K562 (cell line): ENCODE results near the gene CYSTM1. TPM values are rescaled to one million over a fixed set of nuclear protein-coding genes. Genes with fewer than 3 reads are reported as not detected.
A peak's percentile ranks its signal among the peaks of the same experiment; 100 is the strongest.

Experiments used
- ATAC-seq: fragments of 200-7000 bp; cut with Tn5 transposase; 3 replicates; pipeline ENCODE4 v1.9.1; 2020; ENCODE audit warnings: moderate library complexity
- BruUV-seq: library from RNA; stranded (reverse); fragments of 400-500 nt; replicated peaks from 2 replicates; lab custom pipeline; 2021; lab: Mats Ljungman, UMichigan
- CTCF ChIA-PET: fragments of 300-600 bp; formaldehyde crosslinking; extraction: SDS; loops from one replicate; lab custom pipeline; 2021; ENCODE audit warnings: low intra/inter-chr PET ratio; lab: Yijun Ruan, JAX
- POLR2A ChIA-PET: fragments of 300-600, 350-650 bp; sonication (Branson Sonifier 250); formaldehyde crosslinking; extraction: SDS; loops from one replicate; lab custom pipeline; 2021; ENCODE audit warnings: antibody characterized with exemption, inconsistent platforms; lab: Yijun Ruan, JAX
- DNase-seq, 4 experiments: peaks; one replicate each; pipeline versions ENCODE4 v3.0.0 to v3.0.0-alpha.2; 2011 to 2018; ENCODE audit warnings: low spot score in 3 of 4, mixed read lengths in 3 of 4; ENCODE audit errors: extremely low read depth in 1 of 4
- FAIRE-seq: peaks from 2 replicates; lab custom pipeline; 2011; peaks lifted over from hg19 to GRCh38; lab: Jason Lieb, UNC
- H2AFZ ChIP-seq: 2 replicates; pipeline ENCODE4 v1.6.0; 2011; ENCODE audit warnings: low read depth, low read length, control low read depth, inconsistent platforms
- H3K27ac ChIP-seq: fragments of 200-600 bp; 3 replicates; pipeline ENCODE4 v1.8.0; 2011; ENCODE audit warnings: low read depth, mild to moderate bottlenecking, control low read depth, inconsistent platforms, low read length, moderate library complexity, mixed read lengths; ENCODE audit errors: extremely low read depth
- H3K27me3 ChIP-seq, 2 experiments: fragments of 300-600 bp in 1 of 2; 2 replicates in 1 of 2; 3 replicates in 1 of 2; pipeline versions ENCODE4 v1.6.0 to v1.8.0; 2011; ENCODE audit warnings: inconsistent platforms in 2 of 2, low read length in 2 of 2, mild to moderate bottlenecking in 1 of 2, mixed read lengths in 1 of 2, moderate library complexity in 1 of 2; ENCODE audit not compliant: control insufficient read depth in 2 of 2, insufficient read depth in 2 of 2
- H3K36me3 ChIP-seq: fragments of 300-600 bp; 3 replicates; pipeline ENCODE4 v1.8.0; 2011; ENCODE audit warnings: mild to moderate bottlenecking, low read length, inconsistent platforms; ENCODE audit not compliant: control insufficient read depth, insufficient read depth
- H3K4me1 ChIP-seq, 2 experiments: fragments of 200-600 bp in 1 of 2; replicated peaks in 1 of 2; 2 replicates in 1 of 2; 3 replicates in 1 of 2; pipeline versions ENCODE4 v1.5.1 to v1.8.0; 2011; ENCODE audit warnings: inconsistent platforms in 2 of 2, low read length in 2 of 2, mild to moderate bottlenecking in 1 of 2, mixed read lengths in 1 of 2, moderate library complexity in 1 of 2; ENCODE audit not compliant: control insufficient read depth in 2 of 2, insufficient read depth in 2 of 2
- H3K4me2 ChIP-seq: 2 replicates; pipeline ENCODE4 v1.6.1; 2011; ENCODE audit warnings: low read length, control low read depth, inconsistent platforms, mixed read lengths; ENCODE audit not compliant: insufficient read depth
- H3K4me3 ChIP-seq: fragments of 200-600 bp; sonication (generic), shearing (Covaris generic); 2 replicates; pipeline ENCODE4 v1.5.1; 2016; ENCODE audit warnings: control low read depth, inconsistent platforms
- H3K79me2 ChIP-seq: fragments of 200-600 bp; 3 replicates; pipeline ENCODE4 v1.8.0; 2011; ENCODE audit warnings: low read length, inconsistent platforms; ENCODE audit not compliant: control insufficient read depth, insufficient read depth
- H3K9ac ChIP-seq, 2 experiments: 2 replicates each; pipeline versions ENCODE4 v1.6.0 to v1.6.1; 2011; ENCODE audit warnings: low read depth in 2 of 2, low read length in 2 of 2, control low read depth in 1 of 2, inconsistent platforms in 1 of 2, mild to moderate bottlenecking in 1 of 2, mixed read lengths in 1 of 2; ENCODE audit not compliant: insufficient read depth in 1 of 2
- H3K9me1 ChIP-seq: one replicate; pipeline ENCODE4 v1.6.0; 2011; ENCODE audit warnings: inconsistent platforms, mild to moderate bottlenecking, low read length, moderate library complexity; ENCODE audit not compliant: control insufficient read depth, insufficient read depth
- H3K9me3 ChIP-seq: replicated peaks from 2 replicates; pipeline ENCODE4 v1.5.1; 2011; ENCODE audit warnings: low read depth, low read length, inconsistent platforms; ENCODE audit not compliant: control insufficient read depth, insufficient read depth
- H4K20me1 ChIP-seq: replicated peaks from 2 replicates; pipeline ENCODE4 v1.6.1; 2011; ENCODE audit warnings: low read length, inconsistent platforms, mixed read lengths; ENCODE audit not compliant: control insufficient read depth, insufficient read depth
- ELF1 ChIP-seq: fragments of 200-800 bp; sonication (Bioruptor generic); IDR thresholded peaks from 2 replicates; pipeline ENCODE4 v1.6.1; 2016; ENCODE audit warnings: missing genetic modification characterization, missing compliant biosample characterization
- NR2C1 ChIP-seq, 2 experiments: fragments of 450-650 bp; IDR thresholded peaks; 2 replicates each; pipeline ENCODE4 v1.6.1; 2017; ENCODE audit warnings: mild to moderate bottlenecking in 2 of 2, antibody characterized with exemption in 1 of 2, inconsistent platforms in 1 of 2, missing compliant biosample characterization in 1 of 2, missing genetic modification characterization in 1 of 2
- POLR2A ChIP-seq: fragments of 450-650 bp; conservative IDR thresholded peaks from 2 replicates; pipeline ENCODE4 v1.6.1; 2016
- SOX6 ChIP-seq: fragments of 450-650 bp; IDR thresholded peaks from 2 replicates; pipeline ENCODE4 v1.6.1; 2014; ENCODE audit warnings: mild to moderate bottlenecking
- ZNF436 ChIP-seq: fragments of 250-450, 450-650 bp; sonication (Bioruptor Pico); formaldehyde crosslinking; IDR thresholded peaks from 2 replicates; pipeline ENCODE4 v1.7.0; 2020; ENCODE audit warnings: mild to moderate bottlenecking
- ZNF707 ChIP-seq: fragments of 250-450 bp; sonication (Bioruptor Pico); conservative IDR thresholded peaks from 2 replicates; pipeline ENCODE4 v1.8.0; 2022; ENCODE audit warnings: inconsistent platforms, mild to moderate bottlenecking, moderate library complexity
- ZZZ3 ChIP-seq: fragments of 450-650 bp; IDR thresholded peaks from 2 replicates; pipeline ENCODE4 v1.6.1; 2016; ENCODE audit warnings: antibody characterized with exemption, mild to moderate bottlenecking, moderate library complexity
- WGBS: fragments of 100-300 bp; shearing (Covaris generic); methylation state at CpG from one replicate; pipeline ENCODE4 v1.1.6; 2016; ENCODE audit warnings: low coverage, mixed read lengths; ENCODE audit not compliant: insufficient coverage; ENCODE audit errors: missing lambda C conversion rate; 5-methylcytosine and 5-hydroxymethylcytosine counted together
- in situ Hi-C: fragments of 300-500 bp; cut with MboI; formaldehyde crosslinking; loops from 4 replicates; pipeline ENCODE4 v1.15.0; 2018; ENCODE audit warnings: inconsistent platforms, mixed read lengths
- intact Hi-C: fragments of 100-400 bp; cut with micrococcal nuclease; formaldehyde crosslinking; loops from 2 replicates; pipeline ENCODE4 v1.14.2; 2022
- polyA plus RNA-seq, 8 experiments: library from polyadenylated mRNA; depleted of rRNA in 4 of 8; stranded (reverse) in 5 of 8; unstranded in 3 of 8; fragments of >200 nt; fragmentation: Nextera tagmentation in 2 of 8; fragmentation: Illumina TruSeq in 1 of 8; extraction: Ambion mirVana in 2 of 8; extraction: Trizol in 1 of 8; gene quantifications; 2 replicates each; pipeline versions ENCODE4 v1.2.1 to v1.2.3, GENCODE V29; 2011 to 2014; ENCODE audit warnings: inconsistent platforms in 1 of 8, missing spikeins in 1 of 8
- total RNA-seq, 7 experiments: library from RNA; depleted of rRNA in 6 of 7; stranded (reverse); fragments of >200 nt in 6 of 7; fragmentation: Illumina TruSeq in 2 of 7; extraction: Trizol in 2 of 7; gene quantifications; 2 replicates each; pipeline versions ENCODE4 v1.2.1 to v1.2.3, GENCODE V29; 2011 to 2021; ENCODE audit warnings: low replicate concordance in 1 of 7
- TF ChIP-seq, protein P1 (sequence below): fragments of 250-450 bp; sonication (Bioruptor Pico); IDR thresholded peaks from 2 replicates; pipeline ENCODE4 v1.9.0; 2021; ENCODE audit warnings: mild to moderate bottlenecking, inconsistent platforms
- TF ChIP-seq, protein P2 (sequence below): fragments of 150-350 bp; IDR thresholded peaks from 2 replicates; pipeline ENCODE4 v1.6.1; 2014; ENCODE audit warnings: low read depth, mild to moderate bottlenecking, low read length, borderline replicate concordance
- TF ChIP-seq, protein P3 (sequence below): fragments of 250-450 bp; sonication (Bioruptor Pico); IDR thresholded peaks from 2 replicates; pipeline ENCODE4 v1.5.0; 2021; ENCODE audit warnings: mild to moderate bottlenecking, borderline replicate concordance
- TF ChIP-seq, protein P4 (sequence below): fragments of 250-450 bp; sonication (Bioruptor Pico); IDR thresholded peaks from 2 replicates; pipeline ENCODE4 v1.8.0; 2022; ENCODE audit warnings: moderate library complexity, mild to moderate bottlenecking, inconsistent platforms
- TF ChIP-seq, protein P5 (sequence below): fragments of 250-450 bp; sonication (Bioruptor Pico); IDR thresholded peaks from 2 replicates; pipeline ENCODE4 v1.5.0; 2021

The CYSTM1 gene
- total and polyA plus RNA-seq, 9 of the 15 experiments (the other 6 are each of a cell fraction or from before 2014, with no cell fraction given) = 76.1 to 422 (median 108) TPM

DNA sequence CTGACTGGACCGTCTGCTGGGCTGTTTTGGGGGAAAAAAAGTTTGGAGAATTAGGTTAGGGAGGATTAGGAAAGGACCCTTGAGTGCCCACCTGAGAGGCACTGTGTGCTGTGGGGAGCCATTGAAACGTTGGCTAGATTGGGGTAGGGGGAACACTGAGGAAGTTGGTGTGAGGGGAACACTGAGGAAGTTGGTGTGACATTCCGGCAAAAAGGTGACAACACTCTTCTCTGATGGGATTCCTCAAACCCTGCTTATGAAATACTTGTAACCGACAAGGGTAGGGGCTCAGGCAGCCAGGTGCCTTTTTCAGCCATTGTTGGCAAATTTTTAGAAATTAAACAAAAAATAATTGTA is 1.0 kb downstream of the CYSTM1 start:
- Histone ChIP-seq H3K4me3 (peak overlapping the region; percentile 78), H3K79me2 (peaks cover 60% of the 10 kb centered on the region), H3K27ac (peak overlapping the region; percentile 88), H3K9me3 (no peaks in the 10 kb centered on the region), H3K27me3 (no peaks in the 10 kb centered on the region), H3K36me3 (0 out of 3 replicates have a peak, but pooled peaks cover 4% of the 10 kb centered on the region), H2AFZ (peak overlapping the region; percentile 99), H3K9ac (peak overlapping the region; percentile 74 to 95), H3K4me2 (peak overlapping the region; percentile 95), H3K9me1 (no peaks in the 10 kb centered on the region), H3K4me1 (peaks cover 36 to 37% of the 10 kb centered on the region in 2 experiments), H4K20me1 (no peaks in the 10 kb centered on the region)
- FAIRE-seq (peak; percentile 44), ATAC-seq (peak; percentile 0; the same call in 2 of the 3 replicates), DNase-seq (no peak)
- WGBS = 4% methylated on average over 4 of the region's 4 CpGs
- intact Hi-C loops (loop anchor here (1.0 to 10.0 kb wide), 2 partner anchors 43 to 379 kb away; partner anchors contain the start of gene SRA1), in situ Hi-C loops (no loop called here)
- ChIA-PET POLR2A (interaction anchor here (0.6 to 3.4 kb wide), 4 partner anchors 10 to 54 kb away, joined by 3 to 18 read pairs (median 10); no protein-coding TSS in a partner anchor), CTCF (no interaction called here)
- BruUV-seq = no TSS peak
- TF ChIP-seq NR2C1 (IDR thresholded peaks at IDR 0.05) (no peak), NR2C1 (tag; IDR thresholded peaks at IDR 0.05) (no peak), ELF1 (tag) (no peak), SOX6 (no peak), ZNF707 (no peak), ZNF436 (CRISPR knock-in tag) (no peak), ZZZ3 (no peak), POLR2A (peak; percentile 2)
- TF ChIP-seq, protein P1, sequence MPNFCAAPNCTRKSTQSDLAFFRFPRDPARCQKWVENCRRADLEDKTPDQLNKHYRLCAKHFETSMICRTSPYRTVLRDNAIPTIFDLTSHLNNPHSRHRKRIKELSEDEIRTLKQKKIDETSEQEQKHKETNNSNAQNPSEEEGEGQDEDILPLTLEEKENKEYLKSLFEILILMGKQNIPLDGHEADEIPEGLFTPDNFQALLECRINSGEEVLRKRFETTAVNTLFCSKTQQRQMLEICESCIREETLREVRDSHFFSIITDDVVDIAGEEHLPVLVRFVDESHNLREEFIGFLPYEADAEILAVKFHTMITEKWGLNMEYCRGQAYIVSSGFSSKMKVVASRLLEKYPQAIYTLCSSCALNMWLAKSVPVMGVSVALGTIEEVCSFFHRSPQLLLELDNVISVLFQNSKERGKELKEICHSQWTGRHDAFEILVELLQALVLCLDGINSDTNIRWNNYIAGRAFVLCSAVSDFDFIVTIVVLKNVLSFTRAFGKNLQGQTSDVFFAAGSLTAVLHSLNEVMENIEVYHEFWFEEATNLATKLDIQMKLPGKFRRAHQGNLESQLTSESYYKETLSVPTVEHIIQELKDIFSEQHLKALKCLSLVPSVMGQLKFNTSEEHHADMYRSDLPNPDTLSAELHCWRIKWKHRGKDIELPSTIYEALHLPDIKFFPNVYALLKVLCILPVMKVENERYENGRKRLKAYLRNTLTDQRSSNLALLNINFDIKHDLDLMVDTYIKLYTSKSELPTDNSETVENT = no peak
- TF ChIP-seq, protein P2, sequence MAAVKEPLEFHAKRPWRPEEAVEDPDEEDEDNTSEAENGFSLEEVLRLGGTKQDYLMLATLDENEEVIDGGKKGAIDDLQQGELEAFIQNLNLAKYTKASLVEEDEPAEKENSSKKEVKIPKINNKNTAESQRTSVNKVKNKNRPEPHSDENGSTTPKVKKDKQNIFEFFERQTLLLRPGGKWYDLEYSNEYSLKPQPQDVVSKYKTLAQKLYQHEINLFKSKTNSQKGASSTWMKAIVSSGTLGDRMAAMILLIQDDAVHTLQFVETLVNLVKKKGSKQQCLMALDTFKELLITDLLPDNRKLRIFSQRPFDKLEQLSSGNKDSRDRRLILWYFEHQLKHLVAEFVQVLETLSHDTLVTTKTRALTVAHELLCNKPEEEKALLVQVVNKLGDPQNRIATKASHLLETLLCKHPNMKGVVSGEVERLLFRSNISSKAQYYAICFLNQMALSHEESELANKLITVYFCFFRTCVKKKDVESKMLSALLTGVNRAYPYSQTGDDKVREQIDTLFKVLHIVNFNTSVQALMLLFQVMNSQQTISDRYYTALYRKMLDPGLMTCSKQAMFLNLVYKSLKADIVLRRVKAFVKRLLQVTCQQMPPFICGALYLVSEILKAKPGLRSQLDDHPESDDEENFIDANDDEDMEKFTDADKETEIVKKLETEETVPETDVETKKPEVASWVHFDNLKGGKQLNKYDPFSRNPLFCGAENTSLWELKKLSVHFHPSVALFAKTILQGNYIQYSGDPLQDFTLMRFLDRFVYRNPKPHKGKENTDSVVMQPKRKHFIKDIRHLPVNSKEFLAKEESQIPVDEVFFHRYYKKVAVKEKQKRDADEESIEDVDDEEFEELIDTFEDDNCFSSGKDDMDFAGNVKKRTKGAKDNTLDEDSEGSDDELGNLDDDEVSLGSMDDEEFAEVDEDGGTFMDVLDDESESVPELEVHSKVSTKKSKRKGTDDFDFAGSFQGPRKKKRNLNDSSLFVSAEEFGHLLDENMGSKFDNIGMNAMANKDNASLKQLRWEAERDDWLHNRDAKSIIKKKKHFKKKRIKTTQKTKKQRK = no peak
- TF ChIP-seq, protein P3, sequence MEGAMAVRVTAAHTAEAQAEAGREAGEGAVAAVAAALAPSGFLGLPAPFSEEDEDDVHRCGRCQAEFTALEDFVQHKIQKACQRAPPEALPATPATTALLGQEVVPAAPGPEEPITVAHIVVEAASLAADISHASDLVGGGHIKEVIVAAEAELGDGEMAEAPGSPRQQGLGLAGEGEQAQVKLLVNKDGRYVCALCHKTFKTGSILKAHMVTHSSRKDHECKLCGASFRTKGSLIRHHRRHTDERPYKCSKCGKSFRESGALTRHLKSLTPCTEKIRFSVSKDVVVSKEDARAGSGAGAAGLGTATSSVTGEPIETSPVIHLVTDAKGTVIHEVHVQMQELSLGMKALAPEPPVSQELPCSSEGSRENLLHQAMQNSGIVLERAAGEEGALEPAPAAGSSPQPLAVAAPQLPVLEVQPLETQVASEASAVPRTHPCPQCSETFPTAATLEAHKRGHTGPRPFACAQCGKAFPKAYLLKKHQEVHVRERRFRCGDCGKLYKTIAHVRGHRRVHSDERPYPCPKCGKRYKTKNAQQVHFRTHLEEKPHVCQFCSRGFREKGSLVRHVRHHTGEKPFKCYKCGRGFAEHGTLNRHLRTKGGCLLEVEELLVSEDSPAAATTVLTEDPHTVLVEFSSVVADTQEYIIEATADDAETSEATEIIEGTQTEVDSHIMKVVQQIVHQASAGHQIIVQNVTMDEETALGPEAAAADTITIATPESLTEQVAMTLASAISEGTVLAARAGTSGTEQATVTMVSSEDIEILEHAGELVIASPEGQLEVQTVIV (CRISPR knock-in tag) = no peak
- TF ChIP-seq, protein P4, sequence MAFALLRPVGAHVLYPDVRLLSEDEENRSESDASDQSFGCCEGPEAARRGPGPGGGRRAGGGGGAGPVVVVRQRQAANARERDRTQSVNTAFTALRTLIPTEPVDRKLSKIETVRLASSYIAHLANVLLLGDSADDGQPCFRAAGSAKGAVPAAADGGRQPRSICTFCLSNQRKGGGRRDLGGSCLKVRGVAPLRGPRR (CRISPR knock-in tag) = no peak
- TF ChIP-seq, protein P5, sequence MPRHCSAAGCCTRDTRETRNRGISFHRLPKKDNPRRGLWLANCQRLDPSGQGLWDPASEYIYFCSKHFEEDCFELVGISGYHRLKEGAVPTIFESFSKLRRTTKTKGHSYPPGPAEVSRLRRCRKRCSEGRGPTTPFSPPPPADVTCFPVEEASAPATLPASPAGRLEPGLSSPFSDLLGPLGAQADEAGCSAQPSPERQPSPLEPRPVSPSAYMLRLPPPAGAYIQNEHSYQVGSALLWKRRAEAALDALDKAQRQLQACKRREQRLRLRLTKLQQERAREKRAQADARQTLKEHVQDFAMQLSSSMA (CRISPR knock-in tag) = no peak
